ENCODE results near the gene TMEM239. TPM values are rescaled to one million over a fixed set of nuclear protein-coding genes. Genes with fewer than 3 reads are reported as not detected.

TMEM239 gene
- polyA plus RNA-seq, 1 donor from 2014 or later = not detected

- no peak for TF ChIP-seq REST (IDR thresholded peaks at IDR 0.05; ENCODE audit: borderline replicate concordance)
These were observed 4.1 kb downstream of the TMEM239 start (continued) for GRCh38 chr20:2820084-2820895.

- Histone ChIP-seq H3K9me3 (ENCODE audit: low read length) (no peaks in the 10 kb centered on the region), H3K27ac (ENCODE audit: low read length) (no peak overlapping the region), H2AFZ (ENCODE audit: low read depth, low read length) (no peak overlapping the region), H3K4me3 (ENCODE audit: low read length) (no peak overlapping the region), H3K9ac (ENCODE audit: low read length) (no peak overlapping the region), H4K20me1 (ENCODE audit: insufficient read depth) (no peaks in the 10 kb centered on the region), H3K79me2 (replicated peaks; ENCODE audit: insufficient read depth, low read length) (no peaks in the 10 kb centered on the region), H3F3A (ENCODE audit: insufficient read depth, low read length, poor library complexity, severe bottlenecking) (no peaks in the 10 kb centered on the region), H3K27me3 (ENCODE audit: insufficient read depth, low read depth, low read length) (peaks cover 23% of the 10 kb centered on the region), H3K9me2 (ENCODE audit: insufficient read depth, low read length) (no peaks in the 10 kb centered on the region), H3K4me2 (ENCODE audit: low read length) (no peak overlapping the region), H3K36me3 (ENCODE audit: insufficient read depth, low read length) (no peaks in the 10 kb centered on the region)
- TF ChIP-seq EP300 (conservative IDR thresholded peaks at IDR 0.05; ENCODE audit: poor library complexity, severe bottlenecking) (no peak), TAF1 (IDR thresholded peaks at IDR 0.05; ENCODE audit: low read depth) (no peak), REST (IDR thresholded peaks at IDR 0.05; ENCODE audit: borderline replicate concordance) (no peak), POLR2AphosphoS5 (IDR thresholded peaks at IDR 0.05) (no peak), RAD21 (conservative IDR thresholded peaks at IDR 0.05) (no peak), MXI1 (conservative IDR thresholded peaks at IDR 0.05; ENCODE audit: poor library complexity, severe bottlenecking) (no peak), SMC3 (conservative IDR thresholded peaks at IDR 0.05; ENCODE audit: poor library complexity) (no peak), EZH2 (IDR thresholded peaks at IDR 0.05; ENCODE audit: borderline replicate concordance, insufficient read depth, low read length, poor library complexity, severe bottlenecking) (no peak), CTCF (IDR thresholded peaks at IDR 0.05; ENCODE audit: poor library complexity, severe bottlenecking) (no peak)
These were observed 5.0 kb downstream of the TMEM239 start for GRCh38 chr20:2820896-2821869.

Data from neural cell (in vitro differentiated cells).